ENCODE measurements around the gene CMTM4. TPM values are rescaled to one million over a fixed set of nuclear protein-coding genes. Genes with fewer than 3 reads are reported as not detected.
"Not testable (repeated sequence)": the region's sequence is repeated elsewhere in the genome, so short reads cannot be mapped to it uniquely, and the experiment has no call there.

The CMTM4 gene
- total RNA-seq, 4 donors from 2014 or later, result 13.7 to 24.0 (median 15.8) TPM

- no peaks in the 10 kb centered on the region for H3K27me3 ChIP-seq
- TF ChIP-seq POLR2A (IDR thresholded peaks at IDR 0.05), result no peak
- no peak for TF ChIP-seq CTCF (IDR thresholded peaks at IDR 0.05)
- WGBS, 2 donors, result 54 to 75% methylated on average over 6 of the region's 6 CpGs
- intact Hi-C loops (cut with DNase I), result no loop called here
- H3K27ac ChIP-seq, result no peak overlapping the region
- no peaks in the 10 kb centered on the region for H3K9me3 ChIP-seq
- H3K4me1 ChIP-seq, result no peaks in the 10 kb centered on the region
- H3K4me3 ChIP-seq, result no peak overlapping the region
- H3K36me3 ChIP-seq, result no peaks in the 10 kb centered on the region
- no peak for DNase-seq
These were observed 27.6 kb downstream of the CMTM4 start for GRCh38 chr16:66668777-66669444.

- TF ChIP-seq CTCF (IDR thresholded peaks at IDR 0.05) (no peak), POLR2A (IDR thresholded peaks at IDR 0.05) (no peak)
- H3K36me3 ChIP-seq, result no peaks in the 10 kb centered on the region
- H3K9me3 ChIP-seq, result no peaks in the 10 kb centered on the region
- no peak overlapping the region for H3K4me3 ChIP-seq
- no peak for DNase-seq
- WGBS, 2 donors, result 67 to 85% methylated on average over 1 of the region's 1 CpG
- intact Hi-C loops (cut with DNase I), result no loop called here
- H3K27me3 ChIP-seq, result no peaks in the 10 kb centered on the region
- H3K27ac ChIP-seq, result no peak overlapping the region
- H3K4me1 ChIP-seq, result no peaks in the 10 kb centered on the region
These were observed 28.6 kb downstream of the CMTM4 start for GRCh38 chr16:66667944-66668343.

- DNase-seq, result no peak
- Histone ChIP-seq H3K27ac (peak overlapping the region in 1 of 4 donors; percentile 5), H3K4me3 (no peak overlapping the region), H3K36me3 (no peaks in the 10 kb centered on the region), H3K4me1 (peaks cover 7 to 40% (median 20%) of the 10 kb centered on the region in 3 donors), H3K9me3 (no peaks in the 10 kb centered on the region), H3K27me3 (no peaks in the 10 kb centered on the region)
- 62 to 63% methylated on average over 7 of the region's 7 CpGs for WGBS, 2 donors
- TF ChIP-seq CTCF (IDR thresholded peaks at IDR 0.05), result peak in 5 of 6 experiments; percentile 8 to 39 (median 32)
- TF ChIP-seq POLR2A (IDR thresholded peaks at IDR 0.05), result no peak
- intact Hi-C loops (cut with DNase I), result no loop called here
These were observed 33.9 kb downstream of the CMTM4 start for GRCh38 chr16:66662445-66663194.

- H3K27me3 ChIP-seq; H3K36me3 ChIP-seq; intact Hi-C loops (cut with DNase I); H3K4me3 ChIP-seq; H3K9me3 ChIP-seq; DNase-seq: not testable (repeated sequence)
- Histone ChIP-seq H3K4me1 (peaks cover 7 to 40% (median 20%) of the 10 kb centered on the region in 3 donors), H3K27ac (peak overlapping the region in 2 of 4 donors; percentile 73)
- WGBS, 2 donors, result 65 to 67% methylated on average over 6 of the region's 6 CpGs
These were observed 34.7 kb downstream of the CMTM4 start for GRCh38 chr16:66661671-66662346.

- H3K9me3 ChIP-seq, result no peaks in the 10 kb centered on the region
- no peaks in the 10 kb centered on the region for H3K36me3 ChIP-seq
- TF ChIP-seq POLR2A (IDR thresholded peaks at IDR 0.05) (no peak), CTCF (IDR thresholded peaks at IDR 0.05) (no peak)
- DNase-seq, result no peak
- intact Hi-C loops (cut with DNase I), result no loop called here
- peak overlapping the region; percentile 40 to 73 (median 71) for H3K27ac ChIP-seq
- H3K27me3 ChIP-seq, result no peaks in the 10 kb centered on the region
- H3K4me3 ChIP-seq, result no peak overlapping the region
- peaks cover 7 to 40% (median 20%) of the 10 kb centered on the region in 3 donors for H3K4me1 ChIP-seq
- 62 to 74% methylated on average over 4 of the region's 4 CpGs for WGBS, 2 donors
These were observed 35.4 kb downstream of the CMTM4 start for GRCh38 chr16:66661210-66661560.

Measured in esophagus squamous epithelium (tissue), 5 donors.